Left lung (tissue), 10 donors: ENCODE results near the gene LRRC23. TPM values are rescaled to one million over a fixed set of nuclear protein-coding genes. Genes with fewer than 3 reads are reported as not detected.

Experiments used
- ATAC-seq: fragments of 200-7000 bp; cut with Tn5 transposase; one replicate; pipeline ENCODE4 v1.9.1; 2020; ENCODE audit warnings: moderate library complexity
- DNase-seq, 4 donors: peaks; one replicate each; pipeline ENCODE4 v3.0.0-alpha.2; 2013 to 2020
- H3K27ac ChIP-seq, 2 donors: fragments of 200-600 bp; sonication (generic) in 1 of 2; one replicate each; pipeline versions ENCODE4 v1.5.0 to v1.8.0; 2020 to 2021
- H3K27me3 ChIP-seq, 2 donors: fragments of 200-600 bp; sonication (generic) in 1 of 2; one replicate each; pipeline versions ENCODE4 v1.5.0 to v1.8.0; 2020 to 2021
- H3K36me3 ChIP-seq, 2 donors: fragments of 200-600 bp; sonication (generic) in 1 of 2; one replicate each; pipeline versions ENCODE4 v1.5.0 to v1.8.0; 2020 to 2021
- H3K4me1 ChIP-seq, 2 donors: fragments of 200-600 bp; one replicate each; pipeline ENCODE4 v1.8.0; 2021
- H3K4me3 ChIP-seq, 2 donors: fragments of 200-600 bp; sonication (generic) in 1 of 2; one replicate each; pipeline versions ENCODE4 v1.5.0 to v1.8.0; 2020 to 2021; ENCODE audit warnings: mild to moderate bottlenecking in 1 of 2
- H3K9me3 ChIP-seq, 2 donors: fragments of 200-600 bp; sonication (generic) in 1 of 2; one replicate each; pipeline versions ENCODE4 v1.5.0 to v1.8.0; 2020 to 2021
- CTCF ChIP-seq, 2 donors: fragments of 200-600 bp; sonication (generic) in 1 of 2; IDR thresholded peaks; one replicate each; pipeline versions ENCODE4 v1.5.0 to v1.8.0; 2021; ENCODE audit warnings: antibody characterized with exemption in 2 of 2
- intact Hi-C, 2 donors: fragments of 100-400 bp; cut with DNase I; formaldehyde crosslinking; loops; one replicate each; pipeline versions ENCODE4 v1.11.2 to v1.14.2; 2022
- polyA plus RNA-seq, 6 donors: library from polyadenylated mRNA; unstranded; fragments of 120-200 nt; gene quantifications; one replicate each; pipeline ENCODE4 v1.2.1, GENCODE V29; 2013; ENCODE audit not compliant: insufficient read length in 6 of 6
- total RNA-seq, 2 donors: library from RNA; stranded (reverse); fragmentation: NEBNext Ultra II Directional; extraction: Animal tissue kit (Norgen Biotek cat#: 25700); gene quantifications; one replicate each; pipeline ENCODE4 v1.2.1, GENCODE V29; 2021
- donor health status: DM: no; HTN: yes; CAD: no.
- donor health status: DM: no; HTN: no; CAD: no.

Gene LRRC23
- total and polyA plus RNA-seq, 8 donors = 11.0 to 36.8 (median 22.1) TPM

DNA sequence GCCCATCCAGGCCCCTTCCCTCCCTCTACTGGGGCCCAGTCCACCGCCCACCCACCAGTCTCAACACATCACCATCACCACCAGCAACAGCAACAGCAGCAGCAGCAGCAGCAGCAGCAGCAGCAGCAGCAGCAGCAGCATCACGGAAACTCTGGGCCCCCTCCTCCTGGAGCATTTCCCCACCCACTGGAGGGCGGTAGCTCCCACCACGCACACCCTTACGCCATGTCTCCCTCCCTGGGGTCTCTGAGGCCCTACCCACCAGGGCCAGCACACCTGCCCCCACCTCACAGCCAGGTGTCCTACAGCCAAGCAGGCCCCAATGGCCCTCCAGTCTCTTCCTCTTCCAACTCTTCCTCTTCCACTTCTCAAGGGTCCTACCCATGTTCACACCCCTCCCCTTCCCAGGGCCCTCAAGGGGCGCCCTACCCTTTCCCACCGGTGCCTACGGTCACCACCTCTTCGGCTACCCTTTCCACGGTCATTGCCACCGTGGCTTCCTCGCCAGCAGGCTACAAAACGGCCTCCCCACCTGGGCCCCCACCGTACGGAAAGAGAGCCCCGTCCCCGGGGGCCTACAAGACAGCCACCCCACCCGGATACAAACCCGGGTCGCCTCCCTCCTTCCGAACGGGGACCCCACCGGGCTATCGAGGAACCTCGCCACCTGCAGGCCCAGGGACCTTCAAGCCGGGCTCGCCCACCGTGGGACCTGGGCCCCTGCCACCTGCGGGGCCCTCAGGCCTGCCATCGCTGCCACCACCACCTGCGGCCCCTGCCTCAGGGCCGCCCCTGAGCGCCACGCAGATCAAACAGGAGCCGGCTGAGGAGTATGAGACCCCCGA, 32.2 kb downstream of the LRRC23 start:
- H3K9me3 ChIP-seq = no peaks in the 10 kb centered on the region
- intact Hi-C loops = no loop called here
- DNase-seq (peak in 2 of 4 donors; percentile 54 to 83), ATAC-seq (peak; percentile 9)
- peaks cover 21 to 62% of the 10 kb centered on the region in 2 donors for H3K4me1 ChIP-seq
- peak overlapping the region; percentile 56 to 63 for H3K4me3 ChIP-seq
- H3K27me3 ChIP-seq = no peaks in the 10 kb centered on the region
- H3K36me3 ChIP-seq = peaks cover 0 to 67% of the 10 kb centered on the region in 2 donors
- H3K27ac ChIP-seq = peak overlapping the region; percentile 93 to 94
- no peak for TF ChIP-seq CTCF (IDR thresholded peaks at IDR 0.05)

GRCh38 chr12:6937481-6938352, 33.1 kb downstream of the LRRC23 start:
- peaks cover 15 to 62% of the 10 kb centered on the region in 2 donors for H3K4me1 ChIP-seq
- H3K27ac ChIP-seq = peak overlapping the region; percentile 93 to 94
- peaks cover 0 to 68% of the 10 kb centered on the region in 2 donors for H3K36me3 ChIP-seq
- intact Hi-C loops = no loop called here
- H3K27me3 ChIP-seq = no peaks in the 10 kb centered on the region
- H3K4me3 ChIP-seq = peak overlapping the region; percentile 56 to 63
- ATAC-seq (peak; percentile 91), DNase-seq (peak; percentile 91 to 99 (median 96))
- TF ChIP-seq CTCF (IDR thresholded peaks at IDR 0.05) = peak; percentile 92 to 97
- H3K9me3 ChIP-seq = no peaks in the 10 kb centered on the region

DNA sequence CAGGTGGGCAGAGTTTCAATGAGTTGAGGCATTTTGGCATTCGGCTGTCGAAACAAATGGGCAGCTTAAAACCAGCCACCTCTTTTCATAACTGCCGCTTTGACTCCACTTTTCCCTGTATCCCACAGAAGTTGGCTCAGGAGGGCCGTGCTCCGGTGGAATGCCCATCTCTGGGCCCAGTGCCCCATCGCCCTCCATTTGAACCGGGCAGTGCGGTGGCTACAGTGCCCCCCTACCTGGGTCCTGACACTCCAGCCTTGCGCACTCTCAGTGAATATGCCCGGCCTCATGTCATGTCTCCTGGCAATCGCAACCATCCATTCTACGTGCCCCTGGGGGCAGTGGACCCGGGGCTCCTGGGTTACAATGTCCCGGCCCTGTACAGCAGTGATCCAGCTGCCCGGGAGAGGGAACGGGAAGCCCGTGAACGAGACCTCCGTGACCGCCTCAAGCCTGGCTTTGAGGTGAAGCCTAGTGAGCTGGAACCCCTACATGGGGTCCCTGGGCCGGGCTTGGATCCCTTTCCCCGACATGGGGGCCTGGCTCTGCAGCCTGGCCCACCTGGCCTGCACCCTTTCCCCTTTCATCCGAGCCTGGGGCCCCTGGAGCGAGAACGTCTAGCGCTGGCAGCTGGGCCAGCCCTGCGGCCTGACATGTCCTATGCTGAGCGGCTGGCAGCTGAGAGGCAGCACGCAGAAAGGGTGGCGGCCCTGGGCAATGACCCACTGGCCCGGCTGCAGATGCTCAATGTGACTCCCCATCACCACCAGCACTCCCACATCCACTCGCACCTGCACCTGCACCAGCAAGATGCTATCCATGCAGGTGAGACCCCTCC, 34.0 kb downstream of the LRRC23 start:
- Histone ChIP-seq H3K4me3 (peak overlapping the region; percentile 56 to 63), H3K27me3 (no peaks in the 10 kb centered on the region), H3K27ac (peak overlapping the region; percentile 93 to 94), H3K4me1 (peaks cover 13 to 63% of the 10 kb centered on the region in 2 donors), H3K36me3 (peaks cover 0 to 68% of the 10 kb centered on the region in 2 donors), H3K9me3 (no peaks in the 10 kb centered on the region)
- DNase-seq = peak in 2 of 4 donors; percentile 37 to 76
- peak in 1 of 2 donors; percentile 31 for TF ChIP-seq CTCF (IDR thresholded peaks at IDR 0.05)
- intact Hi-C loops = no loop called here
- no peak for ATAC-seq

- H3K36me3 ChIP-seq = peaks cover 0 to 62% of the 10 kb centered on the region in 2 donors
- H3K27ac ChIP-seq = peak overlapping the region in 1 of 2 donors; percentile 94
- no peaks in the 10 kb centered on the region for H3K27me3 ChIP-seq
- peaks cover 13 to 63% of the 10 kb centered on the region in 2 donors for H3K4me1 ChIP-seq
- DNase-seq (no peak), ATAC-seq (no peak)
- no peak for TF ChIP-seq CTCF (IDR thresholded peaks at IDR 0.05)
- intact Hi-C loops = no loop called here
- no peaks in the 10 kb centered on the region for H3K9me3 ChIP-seq
- H3K4me3 ChIP-seq = no peak overlapping the region
Observed at GRCh38 chr12:6939191-6939540, 34.5 kb downstream of the LRRC23 start.
